Epithelial cell of prostate (primary cell): Measurements from ENCODE around the gene KAT2A.

Experiments used
- DNase-seq: peaks from one replicate; pipeline ENCODE4 v3.0.0-alpha.2; 2011; ENCODE audit warnings: low read depth, low spot score
- H3K27ac ChIP-seq: fragments of 450-650 bp; 2 replicates; pipeline ENCODE4 v1.5.1; 2017; ENCODE audit warnings: mild to moderate bottlenecking

KAT2A gene

GRCh38 chr17:42135664-42136653, 14.8 kb upstream of the KAT2A start:
- H3K27ac ChIP-seq = peak overlapping the region; percentile 70
- no peak for DNase-seq

GRCh38 chr17:42135151-42135550, 14.0 kb upstream of the KAT2A start:
- H3K27ac ChIP-seq = peak overlapping the region; percentile 70
- no peak for DNase-seq

- H3K27ac ChIP-seq = peak overlapping the region; percentile 70
- DNase-seq = no peak
Measured at GRCh38 chr17:42133461-42134041, 12.4 kb upstream of the KAT2A start.

GRCh38 chr17:42132941-42133340, 11.8 kb upstream of the KAT2A start:
- DNase-seq = no peak
- peak overlapping the region; percentile 70 for H3K27ac ChIP-seq

DNA sequence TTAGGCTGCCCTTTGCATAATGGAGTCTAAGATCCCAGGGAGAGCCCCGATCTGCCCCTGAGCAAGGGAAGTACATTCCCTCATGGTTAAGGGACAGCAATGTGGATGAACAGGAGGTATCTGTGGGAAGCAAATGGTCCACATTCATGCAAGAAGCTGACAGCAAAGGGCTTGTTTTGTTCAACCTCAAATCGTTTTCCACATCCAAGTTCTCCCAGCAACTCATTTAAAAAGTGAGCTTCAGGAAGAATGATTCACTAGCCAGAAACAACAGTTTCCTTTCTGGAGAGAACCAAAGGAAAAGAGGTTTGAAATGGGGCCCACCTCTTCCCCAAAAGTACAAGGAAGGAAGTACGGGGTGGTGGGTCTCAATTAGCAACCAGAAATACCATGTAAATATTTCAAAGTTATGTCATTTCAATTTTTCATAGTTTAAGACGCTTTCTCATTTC, 10.8 kb upstream of the KAT2A start:
- H3K27ac ChIP-seq = no peak overlapping the region
- no peak for DNase-seq

GRCh38 chr17:42131232-42131631, 10.1 kb upstream of the KAT2A start:
- no peak overlapping the region for H3K27ac ChIP-seq
- DNase-seq = no peak

DNA sequence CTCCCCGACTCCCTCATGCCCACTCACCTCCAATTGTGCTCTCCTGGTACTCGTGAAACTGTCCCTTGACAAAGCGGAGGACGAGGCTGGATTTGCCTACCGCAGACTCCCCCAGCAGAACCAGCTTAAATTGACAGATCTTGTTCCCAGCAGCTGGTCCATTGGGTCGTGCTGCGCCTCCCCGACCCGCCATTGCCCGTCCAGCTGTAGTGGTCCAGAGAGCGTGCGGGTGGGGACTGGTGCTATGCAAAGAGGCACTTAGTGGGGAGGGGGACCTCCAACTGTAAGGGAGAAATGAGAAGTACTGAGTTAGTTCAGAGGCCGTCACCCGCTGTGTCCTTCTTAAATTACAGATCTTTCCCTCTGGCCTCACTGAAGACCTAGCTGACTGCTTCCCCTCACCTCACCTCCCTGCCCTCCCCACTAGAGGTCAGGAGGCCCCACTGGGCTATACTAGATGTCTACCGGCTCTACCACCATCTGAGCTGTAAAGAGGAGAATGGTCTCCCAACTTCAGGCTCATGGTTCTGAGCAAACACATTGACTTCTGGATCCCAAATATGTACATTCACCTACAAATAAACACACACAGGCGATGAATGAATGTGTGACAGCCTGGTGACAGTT, 9.3 kb upstream of the KAT2A start:
- DNase-seq = no peak
- H3K27ac ChIP-seq = no peak overlapping the region

DNA sequence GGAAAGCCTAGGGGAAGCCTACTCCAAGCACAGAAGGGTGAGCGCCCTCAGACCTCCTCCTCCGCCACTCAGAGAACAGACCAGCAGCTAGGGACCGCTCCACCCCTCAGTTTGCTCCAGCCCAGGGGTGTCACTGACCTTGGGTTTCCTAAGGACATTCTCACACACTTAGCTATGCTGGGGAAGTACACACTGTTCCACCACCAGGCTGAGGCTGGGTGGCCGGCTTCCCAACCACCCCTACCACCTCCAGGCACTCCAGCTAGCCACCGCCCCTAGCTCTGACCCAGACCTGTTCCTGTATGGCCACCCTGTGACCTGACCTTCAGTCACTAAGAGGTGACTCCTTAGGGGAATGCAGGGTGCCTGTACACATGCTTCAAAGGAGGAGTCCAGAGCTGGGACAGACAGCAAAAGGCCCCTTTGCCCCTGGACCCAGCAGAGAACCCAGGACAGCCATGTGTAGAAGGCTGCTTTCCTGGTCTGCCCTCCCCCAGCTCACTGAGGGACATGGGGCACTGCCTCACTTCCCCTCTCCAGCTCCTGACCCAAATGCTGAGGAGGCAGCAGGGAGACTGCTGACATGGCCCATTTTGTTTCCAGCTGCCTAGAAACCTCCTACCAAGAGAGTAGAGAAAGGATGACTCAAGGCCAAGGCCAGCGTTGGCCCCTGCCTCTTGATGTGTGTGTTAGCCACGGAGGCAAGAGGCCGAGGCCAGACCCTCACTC, 8.1 kb upstream of the KAT2A start:
- H3K27ac ChIP-seq = no peak overlapping the region
- DNase-seq = no peak

GRCh38 chr17:42127414-42127813, 6.2 kb upstream of the KAT2A start:
- H3K27ac ChIP-seq = no peak overlapping the region
- no peak for DNase-seq

GRCh38 chr17:42126836-42127235, 5.7 kb upstream of the KAT2A start:
- DNase-seq = no peak
- no peak overlapping the region for H3K27ac ChIP-seq

GRCh38 chr17:42125565-42125964, 4.4 kb upstream of the KAT2A start:
- no peak for DNase-seq
- H3K27ac ChIP-seq = no peak overlapping the region

- no peak for DNase-seq
- no peak overlapping the region for H3K27ac ChIP-seq
Measured at GRCh38 chr17:42124256-42124655, 3.1 kb upstream of the KAT2A start.

GRCh38 chr17:42122371-42123303, 1.5 kb upstream of the KAT2A start, which contains the start of gene HSPB9:
HSPB9 (plus strand) TSS chr17:42122804; CDS start chr17:42122851, 47 bp downstream.
- DNase-seq = no peak

DNA sequence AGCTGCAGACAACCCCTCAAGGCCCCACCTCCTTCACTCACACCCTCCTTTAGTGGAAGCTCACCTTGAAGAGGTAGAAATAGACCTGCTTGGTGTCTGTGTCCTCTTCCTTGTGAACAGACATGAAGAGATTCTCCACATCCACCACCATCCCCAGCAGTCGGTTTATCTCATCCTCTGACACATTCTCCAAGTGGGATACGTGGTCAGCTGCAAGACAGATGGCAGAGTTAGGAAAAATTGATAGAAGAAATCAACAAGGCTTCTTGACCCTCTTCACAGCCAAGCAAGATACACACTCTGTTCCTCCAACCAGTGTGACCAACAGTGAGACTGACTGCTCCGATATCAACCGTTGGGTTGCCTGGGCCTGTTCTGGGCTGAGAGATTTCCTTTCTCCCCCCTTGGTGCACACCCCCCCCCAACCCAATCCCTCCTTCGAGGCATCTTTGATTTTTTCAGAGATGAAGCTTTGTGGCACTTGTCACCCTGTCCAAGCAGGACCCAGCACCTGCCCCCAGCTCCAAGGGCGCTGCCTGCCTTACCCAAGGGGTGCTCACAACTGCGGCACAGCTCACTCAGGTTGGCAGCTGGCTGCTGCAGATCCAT, 902 bp downstream of the KAT2A start:
- no peak overlapping the region for H3K27ac ChIP-seq
- no peak for DNase-seq

More at GRCh38 chr17:42122371-42123303, 1.5 kb upstream of the KAT2A start, which contains the start of gene HSPB9:
- no peak within 1 kb of the TSS for H3K27ac ChIP-seq

- no peak for DNase-seq
- H3K27ac ChIP-seq = no peak overlapping the region
Measured at GRCh38 chr17:42119301-42119700, 1.9 kb downstream of the KAT2A start.

DNA sequence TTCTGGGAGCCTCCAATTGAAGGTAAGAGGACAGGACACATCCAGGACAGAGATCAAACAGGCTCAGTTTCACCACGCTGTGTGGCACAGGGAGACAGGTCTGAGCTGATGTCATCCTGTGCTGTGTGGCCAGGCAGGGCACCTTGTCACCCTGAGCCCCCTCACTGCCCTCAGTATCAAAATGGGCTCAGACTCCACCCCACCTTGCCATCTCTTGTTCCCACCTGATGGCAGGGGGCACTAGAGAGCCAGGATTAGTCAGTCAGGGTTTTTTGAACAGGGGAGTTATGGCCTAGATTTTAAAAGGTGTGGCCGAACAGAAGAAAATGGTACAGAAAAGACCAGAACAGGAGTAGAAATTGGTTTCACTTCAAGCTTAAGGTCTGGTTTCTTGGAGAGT, 2.6 kb downstream of the KAT2A start:
- H3K27ac ChIP-seq = no peak overlapping the region
- no peak for DNase-seq

DNA sequence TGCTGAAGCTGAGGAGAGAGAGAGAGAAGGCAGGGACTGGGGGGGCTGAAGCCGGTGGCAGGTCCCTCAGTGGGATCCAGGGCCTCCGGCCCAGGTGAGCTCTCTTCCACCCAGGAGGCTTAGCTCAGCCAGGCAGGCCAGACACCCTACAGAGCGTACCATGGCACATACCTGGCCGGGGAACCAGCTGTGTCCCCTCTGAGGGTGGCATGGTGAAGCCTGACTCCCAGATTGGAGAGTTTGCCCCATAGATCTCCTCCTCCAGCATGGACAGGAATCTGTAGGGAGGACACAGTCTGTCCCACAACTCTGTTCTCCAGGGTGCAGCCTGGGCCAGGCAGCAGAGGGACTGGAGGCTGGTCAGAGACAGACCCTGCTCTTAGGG, 3.0 kb downstream of the KAT2A start:
- DNase-seq = no peak
- no peak overlapping the region for H3K27ac ChIP-seq

GRCh38 chr17:42117397-42118125, 3.6 kb downstream of the KAT2A start:
- DNase-seq = no peak
- no peak overlapping the region for H3K27ac ChIP-seq
